HepG2 (cell line): ENCODE results near the gene ALG11. TPM values are rescaled to one million over a fixed set of nuclear protein-coding genes. Genes with fewer than 3 reads are reported as not detected.

Experiments used
- ATAC-seq: fragments of 200-7000 bp; cut with Tn5 transposase; 3 replicates; pipeline ENCODE4 v1.9.1; 2020; ENCODE audit warnings: mild to moderate bottlenecking, moderate library complexity
- BruUV-seq: library from RNA; stranded (reverse); fragments of 400-500 nt; replicated peaks from 2 replicates; lab custom pipeline; 2021; lab: Mats Ljungman, UMichigan
- CTCF ChIA-PET: fragments of 300-600 bp; formaldehyde crosslinking; extraction: SDS; loops from one replicate; lab custom pipeline; 2021; ENCODE audit warnings: low total read pairs, inconsistent platforms, low intra/inter-chr PET ratio; lab: Yijun Ruan, JAX
- POLR2A ChIA-PET: fragments of 350-600 bp; sonication (Branson Sonifier 250); formaldehyde crosslinking; loops from one replicate; lab custom pipeline; 2020; ENCODE audit warnings: antibody characterized with exemption, inconsistent platforms; lab: Yijun Ruan, JAX
- DNase-seq: peaks from one replicate; pipeline ENCODE4 v3.0.0-alpha.2; 2015; ENCODE audit warnings: low spot score
- FAIRE-seq: peaks from 3 replicates; lab custom pipeline; 2011; peaks lifted over from hg19 to GRCh38; lab: Jason Lieb, UNC
- H2AFZ ChIP-seq: one replicate; pipeline ENCODE4 v1.6.1; 2011; ENCODE audit warnings: low read length, inconsistent platforms
- H3K27ac ChIP-seq: fragments of 300-600 bp; 3 replicates; pipeline ENCODE4 v1.8.0; 2011; ENCODE audit warnings: mixed run types, mild to moderate bottlenecking, mixed read lengths, low read length, inconsistent platforms; ENCODE audit not compliant: insufficient read depth; ENCODE audit errors: extremely low read length
- H3K27me3 ChIP-seq, 2 experiments: fragments of 200-600 bp in 1 of 2; 2 replicates in 1 of 2; 3 replicates in 1 of 2; pipeline versions ENCODE4 v1.6.0 to v1.8.0; 2011; ENCODE audit warnings: low read length in 2 of 2, mild to moderate bottlenecking in 2 of 2, moderate library complexity in 2 of 2, inconsistent platforms in 1 of 2; ENCODE audit not compliant: insufficient read depth in 2 of 2, control insufficient read depth in 1 of 2
- H3K36me3 ChIP-seq, 2 experiments: fragments of 200-600 bp in 1 of 2; replicated peaks in 1 of 2; 2 replicates in 1 of 2; 3 replicates in 1 of 2; pipeline versions ENCODE4 v1.5.1 to v1.8.0; 2011; ENCODE audit warnings: low read length in 2 of 2, inconsistent platforms in 1 of 2; ENCODE audit not compliant: insufficient read depth in 2 of 2, control insufficient read depth in 1 of 2
- H3K4me1 ChIP-seq: 2 replicates; pipeline ENCODE4 v1.5.1; 2012; ENCODE audit warnings: low read length, inconsistent platforms; ENCODE audit not compliant: insufficient read depth
- H3K4me2 ChIP-seq: 2 replicates; pipeline ENCODE4 v1.6.0; 2011; ENCODE audit warnings: low read depth, low read length, inconsistent platforms
- H3K4me3 ChIP-seq, 3 experiments: fragments of 200-600 bp in 1 of 3; sonication (generic), shearing (Covaris generic) in 1 of 3; replicated peaks in 1 of 3; 2 replicates each; pipeline ENCODE4 v1.5.1; 2011 to 2016; ENCODE audit warnings: low read length in 3 of 3, inconsistent platforms in 2 of 3, low read depth in 2 of 3, mild to moderate bottlenecking in 2 of 3, control low read depth in 1 of 3, mixed read lengths in 1 of 3; ENCODE audit not compliant: insufficient read depth in 1 of 3
- H3K79me2 ChIP-seq: one replicate; pipeline ENCODE4 v1.6.1; 2011; ENCODE audit warnings: low read length, inconsistent platforms; ENCODE audit not compliant: insufficient read depth
- H3K9ac ChIP-seq: 2 replicates; pipeline ENCODE4 v1.6.0; 2011; ENCODE audit warnings: mild to moderate bottlenecking, low read depth, low read length, inconsistent platforms; ENCODE audit not compliant: insufficient read depth
- H3K9me3 ChIP-seq: 2 replicates; pipeline ENCODE4 v1.5.1; 2012; ENCODE audit warnings: mild to moderate bottlenecking, low read length
- H4K20me1 ChIP-seq: 2 replicates; pipeline ENCODE4 v1.6.0; 2011; ENCODE audit warnings: inconsistent platforms, mild to moderate bottlenecking, low read length, moderate library complexity; ENCODE audit not compliant: insufficient read depth
- ARNTL ChIP-seq: sonication (generic); formaldehyde crosslinking; IDR thresholded peaks from 2 replicates; pipeline ENCODE4 v1.4.0; 2020; ENCODE audit warnings: mild to moderate bottlenecking, missing genetic modification reagents
- CHD4 ChIP-seq: fragments of 200-600 bp; sonication (generic); IDR thresholded peaks from 2 replicates; pipeline ENCODE4 v1.7.0; 2017; ENCODE audit warnings: mild to moderate bottlenecking, low read length, borderline replicate concordance
- DNMT3B ChIP-seq: conservative IDR thresholded peaks from 2 replicates; pipeline ENCODE4 v1.6.1; 2016; ENCODE audit warnings: missing biosample characterization, control low read depth
- ETV6 ChIP-seq: sonication (generic); formaldehyde crosslinking; conservative IDR thresholded peaks from 2 replicates; pipeline ENCODE4 v1.4.0; 2020; ENCODE audit warnings: missing genetic modification reagents
- PAX8 ChIP-seq: sonication (generic); formaldehyde crosslinking; IDR thresholded peaks from 2 replicates; pipeline ENCODE4 v1.8.0; 2022; ENCODE audit warnings: mild to moderate bottlenecking, missing genetic modification reagents, borderline replicate concordance
- STAT5B ChIP-seq: sonication (generic); formaldehyde crosslinking; IDR thresholded peaks from 2 replicates; pipeline ENCODE4 v1.4.0; 2020; ENCODE audit warnings: missing genetic modification reagents
- ZNF841 ChIP-seq: sonication (generic); formaldehyde crosslinking; IDR thresholded peaks from 2 replicates; pipeline ENCODE4 v1.8.1; 2023; ENCODE audit warnings: missing genetic modification reagents, borderline replicate concordance
- ZSCAN20 ChIP-seq: sonication (generic); formaldehyde crosslinking; IDR thresholded peaks from 2 replicates; pipeline ENCODE4 v1.4.0; 2020; ENCODE audit warnings: missing genetic modification reagents, mild to moderate bottlenecking, borderline replicate concordance
- WGBS: methylation state at CpG from one replicate; pipeline ENCODE4 v1.1.6; 2017; ENCODE audit warnings: low lambda C conversion rate; 5-methylcytosine and 5-hydroxymethylcytosine counted together
- in situ Hi-C: cut with HindIII; loops from 2 replicates; pipeline ENCODE4 v1.10.0; 2017; ENCODE audit warnings: low pct_unique_long_range_greater_than_20kb; ENCODE audit not compliant: extremely low pct_ligation_motif_present
- intact Hi-C: fragments of 100-400 bp; cut with micrococcal nuclease; formaldehyde crosslinking; loops from one replicate; pipeline ENCODE4 v1.10.0; 2022; ENCODE audit not compliant: unreplicated experiment
- polyA plus RNA-seq, 8 experiments: library from polyadenylated mRNA; depleted of rRNA in 3 of 8; stranded (reverse) in 7 of 8; unstranded in 1 of 8; fragments of >200 nt; fragmentation: Illumina TruSeq in 4 of 8; extraction: Trizol in 4 of 8; gene quantifications; 2 replicates each; pipeline versions ENCODE4 v1.2.1 to v1.2.3, GENCODE V29; 2011 to 2016; ENCODE audit warnings: low read depth in 4 of 8, missing spikeins in 1 of 8, mixed read lengths in 1 of 8; ENCODE audit not compliant: insufficient read depth in 1 of 8
- total RNA-seq, 5 experiments: library from RNA; depleted of rRNA; stranded (reverse); fragments of >200 nt; fragmentation: Illumina TruSeq; extraction: Trizol; gene quantifications; 2 replicates each; pipeline ENCODE4 v1.2.3, GENCODE V29; 2016; ENCODE audit warnings: low read depth in 1 of 5
- TF ChIP-seq, protein P1 (sequence below): sonication (generic); formaldehyde crosslinking; conservative IDR thresholded peaks from 2 replicates; pipeline ENCODE4 v1.4.0; 2020; ENCODE audit warnings: missing genetic modification reagents
- TF ChIP-seq, protein P2 (sequence below): sonication (generic); formaldehyde crosslinking; IDR thresholded peaks from 2 replicates; pipeline ENCODE4 v1.4.0; 2020; ENCODE audit warnings: missing genetic modification reagents

The ALG11 gene
- total and polyA plus RNA-seq, 2 of the 13 experiments (the other 11 are each of a cell fraction or from before 2014, with no cell fraction given), result 14.7 to 27.9 TPM

DNA sequence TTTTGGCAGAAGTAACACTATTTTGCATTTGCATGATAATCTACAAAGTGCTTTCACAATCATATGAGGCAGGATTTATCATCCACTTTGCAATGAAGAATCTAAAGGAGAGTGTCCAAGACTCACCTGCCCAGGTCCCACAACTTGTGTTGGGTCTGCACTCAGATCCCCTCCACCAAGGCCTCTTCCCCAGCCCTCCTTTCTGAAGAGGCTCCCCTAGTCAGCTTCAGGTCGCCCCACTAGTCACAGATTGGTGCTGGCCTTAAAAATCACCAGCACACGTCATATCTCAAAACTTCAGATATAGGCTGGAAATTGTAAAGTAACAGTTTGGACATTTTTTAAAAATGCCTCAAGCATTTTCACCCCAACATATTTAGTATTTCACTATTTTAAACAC, 18.5 kb upstream of the ALG11 start:
- intact Hi-C loops, result no loop called here
- Histone ChIP-seq H3K4me1 (peaks cover 71% of the 10 kb centered on the region), H3K9me3 (no peaks in the 10 kb centered on the region), H4K20me1 (peaks cover 20% of the 10 kb centered on the region), H3K4me3 (no peak overlapping the region), H2AFZ (no peak overlapping the region), H3K36me3 (peaks cover 0 to 17% of the 10 kb centered on the region in 2 experiments; a peak in 3 of 5 replicates), H3K9ac (no peak overlapping the region)
- ChIA-PET POLR2A (no interaction called here), CTCF (no interaction called here)
- no peak for ATAC-seq
- TF ChIP-seq CHD4, result no peak
- no peak for TF ChIP-seq PAX8 (CRISPR knock-in tag)
- TF ChIP-seq STAT5B (CRISPR knock-in tag), result no peak
- TF ChIP-seq ZNF841 (CRISPR knock-in tag), result no peak
- TF ChIP-seq ETV6, result no peak
- TF ChIP-seq, protein P1, sequence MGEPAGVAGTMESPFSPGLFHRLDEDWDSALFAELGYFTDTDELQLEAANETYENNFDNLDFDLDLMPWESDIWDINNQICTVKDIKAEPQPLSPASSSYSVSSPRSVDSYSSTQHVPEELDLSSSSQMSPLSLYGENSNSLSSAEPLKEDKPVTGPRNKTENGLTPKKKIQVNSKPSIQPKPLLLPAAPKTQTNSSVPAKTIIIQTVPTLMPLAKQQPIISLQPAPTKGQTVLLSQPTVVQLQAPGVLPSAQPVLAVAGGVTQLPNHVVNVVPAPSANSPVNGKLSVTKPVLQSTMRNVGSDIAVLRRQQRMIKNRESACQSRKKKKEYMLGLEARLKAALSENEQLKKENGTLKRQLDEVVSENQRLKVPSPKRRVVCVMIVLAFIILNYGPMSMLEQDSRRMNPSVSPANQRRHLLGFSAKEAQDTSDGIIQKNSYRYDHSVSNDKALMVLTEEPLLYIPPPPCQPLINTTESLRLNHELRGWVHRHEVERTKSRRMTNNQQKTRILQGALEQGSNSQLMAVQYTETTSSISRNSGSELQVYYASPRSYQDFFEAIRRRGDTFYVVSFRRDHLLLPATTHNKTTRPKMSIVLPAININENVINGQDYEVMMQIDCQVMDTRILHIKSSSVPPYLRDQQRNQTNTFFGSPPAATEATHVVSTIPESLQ (CRISPR knock-in tag), result no peak
- TF ChIP-seq, protein P2, sequence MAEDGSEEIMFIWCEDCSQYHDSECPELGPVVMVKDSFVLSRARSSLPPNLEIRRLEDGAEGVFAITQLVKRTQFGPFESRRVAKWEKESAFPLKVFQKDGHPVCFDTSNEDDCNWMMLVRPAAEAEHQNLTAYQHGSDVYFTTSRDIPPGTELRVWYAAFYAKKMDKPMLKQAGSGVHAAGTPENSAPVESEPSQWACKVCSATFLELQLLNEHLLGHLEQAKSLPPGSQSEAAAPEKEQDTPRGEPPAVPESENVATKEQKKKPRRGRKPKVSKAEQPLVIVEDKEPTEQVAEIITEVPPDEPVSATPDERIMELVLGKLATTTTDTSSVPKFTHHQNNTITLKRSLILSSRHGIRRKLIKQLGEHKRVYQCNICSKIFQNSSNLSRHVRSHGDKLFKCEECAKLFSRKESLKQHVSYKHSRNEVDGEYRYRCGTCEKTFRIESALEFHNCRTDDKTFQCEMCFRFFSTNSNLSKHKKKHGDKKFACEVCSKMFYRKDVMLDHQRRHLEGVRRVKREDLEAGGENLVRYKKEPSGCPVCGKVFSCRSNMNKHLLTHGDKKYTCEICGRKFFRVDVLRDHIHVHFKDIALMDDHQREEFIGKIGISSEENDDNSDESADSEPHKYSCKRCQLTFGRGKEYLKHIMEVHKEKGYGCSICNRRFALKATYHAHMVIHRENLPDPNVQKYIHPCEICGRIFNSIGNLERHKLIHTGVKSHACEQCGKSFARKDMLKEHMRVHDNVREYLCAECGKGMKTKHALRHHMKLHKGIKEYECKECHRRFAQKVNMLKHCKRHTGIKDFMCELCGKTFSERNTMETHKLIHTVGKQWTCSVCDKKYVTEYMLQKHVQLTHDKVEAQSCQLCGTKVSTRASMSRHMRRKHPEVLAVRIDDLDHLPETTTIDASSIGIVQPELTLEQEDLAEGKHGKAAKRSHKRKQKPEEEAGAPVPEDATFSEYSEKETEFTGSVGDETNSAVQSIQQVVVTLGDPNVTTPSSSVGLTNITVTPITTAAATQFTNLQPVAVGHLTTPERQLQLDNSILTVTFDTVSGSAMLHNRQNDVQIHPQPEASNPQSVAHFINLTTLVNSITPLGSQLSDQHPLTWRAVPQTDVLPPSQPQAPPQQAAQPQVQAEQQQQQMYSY (CRISPR knock-in tag), result no peak
- no peak for TF ChIP-seq ARNTL (CRISPR knock-in tag)
- no peak for TF ChIP-seq DNMT3B (CRISPR knock-in tag)
- TF ChIP-seq ZSCAN20 (CRISPR knock-in tag), result no peak
- TF ChIP-seq, all 625 proteins: peak for 0
- WGBS, result 100% methylated on average over 2 of the region's 2 CpGs
- Histone ChIP-seq H3K4me2 (no peak overlapping the region), H3K27ac (no peak overlapping the region), H3K27me3 (no peaks in the 10 kb centered on the region), H3K79me2 (peaks cover 95% of the 10 kb centered on the region)
- no TSS peak for BruUV-seq
- DNase-seq (no peak), FAIRE-seq (no peak)
- in situ Hi-C loops, result no loop called here
